Right lung (tissue), 5 donors: Measurements from ENCODE around the gene LYSET. TPM values are rescaled to one million over a fixed set of nuclear protein-coding genes. Genes with fewer than 3 reads are reported as not detected.
A peak's percentile ranks its signal among the peaks of the same experiment; 100 is the strongest.
"Not testable (repeated sequence)": the region's sequence is repeated elsewhere in the genome, so short reads cannot be mapped to it uniquely, and the experiment has no call there.

ENCODE experiments used
- DNase-seq, 2 donors: peaks; one replicate each; pipeline ENCODE4 v3.0.0-alpha.2; 2013
- polyA plus RNA-seq, 5 donors: library from polyadenylated mRNA; unstranded; fragments of 120-200 nt; gene quantifications; one replicate each; pipeline versions ENCODE4 v1.2.1 to v1.2.3, GENCODE V29; 2013; ENCODE audit warnings: inconsistent platforms in 1 of 5, low replicate concordance in 1 of 5; ENCODE audit not compliant: insufficient read length in 5 of 5, insufficient read depth in 1 of 5

LYSET gene
- polyA plus RNA-seq, 5 donors = 24.0 to 25.1 (median 24.5) TPM

DNA sequence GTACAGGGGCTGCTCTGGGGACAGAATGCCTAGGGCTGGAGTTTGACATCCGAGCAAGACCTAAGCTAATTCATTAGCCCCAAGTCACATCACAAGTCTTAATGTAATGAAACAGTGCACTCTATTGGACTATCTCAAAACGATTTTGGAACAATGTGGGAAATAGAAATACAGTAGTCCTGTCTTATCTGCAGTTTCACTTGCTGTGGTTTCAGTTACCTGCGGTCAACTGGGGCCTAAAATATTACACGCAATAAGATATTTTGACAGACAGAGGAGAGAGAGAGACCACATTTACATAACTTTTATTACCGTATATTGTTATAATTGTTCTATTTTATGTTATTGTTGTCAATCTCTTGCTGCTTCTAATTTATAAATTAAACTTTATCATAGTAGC is 21.6 kb upstream of the LYSET start:
- DNase-seq = no peak

- not testable (repeated sequence) for DNase-seq
These were observed 19.5 kb upstream of the LYSET start for GRCh38 chr14:93165271-93166265.

- not testable (repeated sequence) for DNase-seq
These were observed 16.5 kb upstream of the LYSET start for GRCh38 chr14:93168610-93169009.

DNA sequence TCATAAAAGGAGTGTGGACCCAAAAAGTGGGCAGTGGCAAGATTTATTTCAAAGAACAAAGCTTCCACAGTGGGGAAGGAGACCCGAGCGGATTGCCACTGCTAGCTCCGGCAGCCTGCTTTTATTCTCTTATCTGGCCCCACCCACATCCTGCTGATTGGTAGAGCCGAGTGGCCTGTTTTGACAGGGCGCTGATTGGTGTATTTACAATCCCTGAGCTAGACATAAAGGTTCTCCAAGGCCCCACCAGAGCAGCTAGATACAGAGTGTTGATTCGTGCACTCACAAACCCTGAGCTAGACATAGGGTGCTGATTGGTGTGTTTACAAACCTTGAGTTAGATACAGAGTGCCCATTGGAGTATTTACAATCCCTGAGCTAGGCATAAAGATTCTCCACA is 15.5 kb upstream of the LYSET start:
- not testable (repeated sequence) for DNase-seq

GRCh38 chr14:93170141-93170540 is 15.0 kb upstream of the LYSET start:
- not testable (repeated sequence) for DNase-seq

GRCh38 chr14:93171376-93171775 is 13.7 kb upstream of the LYSET start:
- no peak for DNase-seq

DNA sequence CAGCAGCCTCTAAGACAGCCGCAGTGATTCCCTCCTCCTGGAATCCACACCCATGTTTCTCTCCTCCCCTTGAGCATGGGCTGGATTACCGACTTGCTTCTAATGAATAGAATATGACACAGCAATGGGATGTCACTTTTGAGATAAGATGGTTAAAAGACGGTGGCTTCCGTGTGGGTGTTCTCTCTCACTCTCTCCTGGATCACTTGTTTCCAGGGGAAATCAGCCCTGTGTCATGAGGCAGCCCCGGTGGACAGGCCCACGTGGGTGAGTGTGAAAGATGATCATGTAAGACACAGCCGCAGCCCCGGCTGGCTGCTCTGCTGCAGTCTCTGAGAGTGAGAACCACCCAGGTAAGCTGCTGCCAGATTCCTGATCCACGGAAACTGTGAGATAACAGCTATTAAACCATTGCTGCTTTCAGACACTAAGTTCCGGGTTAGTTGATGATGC is 11.1 kb upstream of the LYSET start:
- no peak for DNase-seq

- DNase-seq = not testable (repeated sequence)
These were observed 10.4 kb upstream of the LYSET start for GRCh38 chr14:93174731-93175130.

GRCh38 chr14:93175492-93175891 is 9.6 kb upstream of the LYSET start:
- DNase-seq = no peak

DNA sequence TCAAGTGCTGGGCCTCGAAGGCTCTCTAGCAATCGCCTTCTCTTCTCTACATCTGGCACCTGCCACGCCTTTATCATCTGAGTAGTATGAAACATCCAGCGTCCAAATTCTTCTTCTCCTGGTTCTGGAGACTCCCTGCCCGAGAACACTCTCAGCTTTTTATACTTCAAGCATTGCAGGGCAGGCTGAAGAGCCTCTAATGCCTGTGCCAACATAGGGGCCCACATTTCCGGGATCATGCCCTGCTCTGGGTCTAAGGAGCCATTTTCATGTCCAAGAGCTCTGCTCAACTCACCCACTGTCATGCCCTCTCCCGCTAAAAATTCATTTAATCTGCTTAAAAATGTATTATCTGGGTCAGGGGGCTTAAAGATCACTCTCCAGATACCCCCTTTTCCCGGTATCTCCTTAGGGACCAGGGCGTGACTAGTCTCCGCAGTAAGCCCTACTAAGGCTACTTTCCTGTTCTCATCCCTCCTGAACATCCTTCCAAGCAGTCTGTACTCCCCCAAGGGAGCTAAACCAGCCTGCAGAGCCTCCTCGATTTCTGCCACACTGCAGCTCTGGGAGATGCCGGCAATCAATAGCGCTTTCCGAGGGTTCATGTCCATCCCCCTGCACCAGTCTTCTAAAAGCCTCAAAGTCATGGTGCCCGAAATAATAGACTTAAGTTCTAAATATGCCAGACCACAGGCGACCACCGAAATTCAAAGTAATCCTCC is 1.4 kb upstream of the LYSET start:
- no peak for DNase-seq

GRCh38 chr14:93185349-93185720 is 218 bp downstream of the LYSET start:
- DNase-seq = peak in 1 of 2 donors; percentile 6

- no peak for DNase-seq
These were observed 1.3 kb downstream of the LYSET start for GRCh38 chr14:93186466-93186865.

DNA sequence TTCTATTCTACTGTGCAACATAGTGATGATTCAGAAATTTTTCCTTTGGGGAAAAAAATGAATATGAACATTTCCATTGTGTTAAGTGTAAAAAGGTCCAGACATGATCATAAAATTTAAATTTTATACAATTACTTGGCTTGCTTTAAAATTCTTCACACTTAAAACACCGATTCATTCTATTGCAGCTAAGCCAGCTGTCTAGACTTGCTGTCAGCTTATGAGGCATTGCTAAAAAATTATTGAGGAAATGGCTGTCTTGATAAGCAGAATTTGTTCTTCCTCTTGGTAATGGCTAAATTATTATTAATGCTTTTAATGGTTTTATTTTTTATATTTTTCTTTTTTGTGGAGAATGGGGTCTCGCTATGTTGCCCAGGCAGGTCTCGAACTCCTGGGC is 1.8 kb downstream of the LYSET start:
- DNase-seq = no peak

- DNase-seq = no peak
These were observed 10.3 kb downstream of the LYSET start for GRCh38 chr14:93195316-93195999.

GRCh38 chr14:93199031-93199430 is 13.9 kb downstream of the LYSET start:
- DNase-seq = no peak

DNA sequence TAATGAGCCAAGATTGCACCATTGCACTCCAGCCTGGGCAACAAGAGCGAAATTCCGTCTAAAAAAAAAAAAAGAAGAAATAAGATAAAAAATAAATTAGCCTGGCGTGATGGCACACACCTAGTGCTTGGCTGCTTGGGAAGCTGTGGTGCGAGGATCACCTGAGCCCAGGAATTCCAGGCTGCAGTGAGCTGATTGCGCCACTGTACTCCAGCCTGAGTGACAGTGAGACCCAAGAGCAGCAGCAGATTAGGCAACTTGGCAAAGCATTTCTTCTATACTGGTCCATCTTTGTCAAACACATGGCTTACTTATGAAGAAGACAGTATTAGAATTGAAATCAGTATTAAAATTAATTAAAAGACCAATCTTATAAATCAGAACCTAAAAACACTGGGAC is 15.4 kb downstream of the LYSET start:
- DNase-seq = no peak

DNA sequence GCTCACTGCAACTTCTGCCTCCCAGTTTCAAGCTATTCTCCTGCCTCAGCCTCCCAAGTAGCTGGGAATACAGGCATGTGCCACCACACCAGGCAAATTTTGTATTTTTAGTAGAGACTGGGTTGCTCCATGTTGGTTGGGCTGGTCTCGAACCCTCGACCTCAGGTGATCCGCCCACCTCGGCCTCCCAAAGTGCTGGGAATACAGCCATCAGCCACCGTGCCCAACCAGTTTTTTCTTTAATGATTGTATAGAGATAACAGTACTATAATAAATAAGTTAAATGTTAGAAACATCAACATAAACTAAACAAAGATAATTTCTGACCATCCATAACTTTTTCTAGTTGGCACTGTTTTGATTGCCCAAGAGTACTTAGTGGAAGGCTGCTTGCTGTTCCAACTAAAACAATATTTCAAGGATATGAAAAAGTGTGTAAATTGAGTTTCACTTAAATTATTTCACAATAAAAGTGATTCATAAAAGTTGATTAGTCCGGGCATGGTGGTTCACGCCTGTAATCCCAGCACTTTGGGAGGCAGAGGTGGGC is 16.1 kb downstream of the LYSET start:
- DNase-seq = no peak

- peak; percentile 95 to 96 for DNase-seq
These were observed 21.8 kb downstream of the LYSET start, which contains the start of the genes GON7 and UBR7 for GRCh38 chr14:93206793-93207467. TSS of gene GON7 (minus strand) at chr14:93207065. CDS start at chr14:93207037, 28 bp downstream. TSS of gene UBR7 (plus strand) at chr14:93207256. CDS start at chr14:93207292, 36 bp downstream.

GRCh38 chr14:93207468-93208308 is 22.6 kb downstream of the LYSET start:
- DNase-seq = peak in 1 of 2 donors; percentile 55

DNA sequence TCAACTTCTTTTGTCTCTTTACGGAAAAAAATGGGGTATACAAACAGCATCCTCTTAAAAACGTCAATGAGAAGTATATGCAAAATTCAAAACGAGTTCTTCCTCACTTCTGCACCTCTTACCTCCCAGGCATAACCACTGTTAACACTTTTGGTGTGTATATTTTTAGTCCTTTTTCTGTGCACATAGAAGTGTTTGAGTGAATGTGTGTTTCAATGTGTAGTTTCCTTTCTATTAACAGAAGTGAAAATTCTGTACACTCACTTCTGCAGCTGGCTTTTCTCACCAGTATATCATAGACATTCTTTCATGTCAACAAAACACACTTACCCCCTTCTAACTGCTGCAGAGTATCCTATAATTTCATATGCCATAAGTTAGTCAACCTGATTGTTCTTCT is 27.3 kb downstream of the LYSET start:
- DNase-seq = no peak
